Type B pancreatic cell (in vitro differentiated cells): ENCODE results near the gene LDLRAD4. TPM values are rescaled to one million over a fixed set of nuclear protein-coding genes. Genes with fewer than 3 reads are reported as not detected.

Experiments used
- DNase-seq: peaks from one replicate; pipeline ENCODE4 v3.0.0; 2021; ENCODE audit warnings: mixed read lengths; ENCODE audit not compliant: unreplicated experiment; ENCODE audit errors: extremely low spot score
- H3K27ac Mint-ChIP-seq: 2 replicates; pipeline ENCODE4 v1.8.0; 2021; ENCODE audit warnings: mild to moderate bottlenecking, mixed read lengths
- H3K27me3 Mint-ChIP-seq: 2 replicates; pipeline ENCODE4 v1.8.0; 2021; ENCODE audit warnings: mixed read lengths
- H3K36me3 Mint-ChIP-seq: 2 replicates; pipeline ENCODE4 v1.8.0; 2021; ENCODE audit warnings: mixed read lengths
- H3K4me1 Mint-ChIP-seq: one replicate; pipeline ENCODE4 v1.8.0; 2021; ENCODE audit warnings: mixed read lengths; ENCODE audit not compliant: unreplicated experiment
- H3K4me3 Mint-ChIP-seq: 2 replicates; pipeline ENCODE4 v1.8.0; 2021; ENCODE audit warnings: mild to moderate bottlenecking, mixed read lengths
- H3K9me3 Mint-ChIP-seq: 2 replicates; pipeline ENCODE4 v1.8.0; 2021; ENCODE audit warnings: mixed read lengths
- CTCF ChIP-seq: fragments of 200-600 bp; sonication (generic); conservative IDR thresholded peaks from 2 replicates; pipeline ENCODE4 v1.5.0; 2021; ENCODE audit warnings: antibody characterized with exemption, mild to moderate bottlenecking
- total RNA-seq: library from RNA; stranded (reverse); gene quantifications from 2 replicates; pipeline ENCODE4 v1.2.1, GENCODE V29; 2021; ENCODE audit warnings: low replicate concordance

LDLRAD4 gene
- total RNA-seq, 1 donor from 2014 or later, result 2.4 TPM

- H3K9me3 Mint-ChIP-seq, result no peaks in the 10 kb centered on the region
- no peak for TF ChIP-seq CTCF
- H3K27ac Mint-ChIP-seq, result no peak overlapping the region
Measured at GRCh38 chr18:13390711-13391110, 172.2 kb downstream of the LDLRAD4 start.

DNA sequence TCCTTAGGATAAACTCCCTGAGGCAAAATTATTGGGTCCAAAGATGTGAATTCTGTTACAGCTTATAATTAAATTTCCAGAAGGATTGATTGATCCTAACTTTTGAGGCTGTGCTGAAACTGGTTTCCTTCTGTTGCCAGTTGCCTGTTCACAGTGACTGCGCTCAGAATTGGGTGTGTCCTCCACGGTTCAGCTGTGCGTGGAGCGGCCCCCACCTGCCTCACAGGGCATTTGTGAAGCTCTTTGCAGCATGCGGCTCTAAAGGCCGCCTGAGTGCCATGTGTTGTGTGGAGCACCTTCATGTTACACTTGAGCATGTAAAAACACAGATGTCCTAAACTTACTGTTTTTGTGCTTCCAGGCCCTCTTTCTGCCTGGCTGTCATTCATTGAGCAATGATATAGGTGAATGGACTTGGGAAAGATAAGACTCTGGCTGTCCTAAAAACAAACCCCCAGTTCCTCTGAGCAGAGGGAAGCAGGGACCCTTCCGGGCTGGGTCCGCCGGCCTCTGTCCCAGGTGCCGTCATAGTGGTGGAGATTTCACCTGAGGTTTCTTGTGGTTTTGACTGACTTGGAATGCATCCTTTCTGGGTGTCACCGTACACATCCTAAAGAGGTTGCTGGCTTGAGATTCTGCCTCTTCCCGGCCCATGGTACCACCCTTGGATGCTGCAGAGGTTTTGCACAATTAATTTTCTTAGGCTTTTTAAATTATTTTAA, 173.6 kb downstream of the LDLRAD4 start:
- Mint-ChIP-seq H3K4me1 (peaks cover 10% of the 10 kb centered on the region), H3K9me3 (no peaks in the 10 kb centered on the region), H3K27ac (no peak overlapping the region), H3K27me3 (peaks cover 5% of the 10 kb centered on the region), H3K36me3 (no peaks in the 10 kb centered on the region), H3K4me3 (no peak overlapping the region)
- no peak for DNase-seq
- no peak for TF ChIP-seq CTCF

More at GRCh38 chr18:13390711-13391110, 172.2 kb downstream of the LDLRAD4 start:
- no peak for DNase-seq
- H3K27me3 Mint-ChIP-seq, result peaks cover 5% of the 10 kb centered on the region
- H3K4me3 Mint-ChIP-seq, result no peak overlapping the region
- H3K4me1 Mint-ChIP-seq, result peaks cover 10% of the 10 kb centered on the region
- H3K36me3 Mint-ChIP-seq, result no peaks in the 10 kb centered on the region

GRCh38 chr18:13392899-13393298, 174.3 kb downstream of the LDLRAD4 start:
- H3K27me3 Mint-ChIP-seq, result peaks cover 5% of the 10 kb centered on the region
- no peaks in the 10 kb centered on the region for H3K36me3 Mint-ChIP-seq
- no peak for TF ChIP-seq CTCF
- H3K4me3 Mint-ChIP-seq, result no peak overlapping the region
- no peak overlapping the region for H3K27ac Mint-ChIP-seq
- no peaks in the 10 kb centered on the region for H3K9me3 Mint-ChIP-seq
- H3K4me1 Mint-ChIP-seq, result peaks cover 9% of the 10 kb centered on the region
- no peak for DNase-seq

- Mint-ChIP-seq H3K4me3 (no peak overlapping the region), H3K4me1 (peaks cover 6% of the 10 kb centered on the region), H3K9me3 (no peaks in the 10 kb centered on the region), H3K27ac (no peak overlapping the region), H3K27me3 (peaks cover 5% of the 10 kb centered on the region), H3K36me3 (no peaks in the 10 kb centered on the region)
- no peak for TF ChIP-seq CTCF
- no peak for DNase-seq
Measured at GRCh38 chr18:13393338-13393737, 174.8 kb downstream of the LDLRAD4 start.

GRCh38 chr18:13394801-13395200, 176.2 kb downstream of the LDLRAD4 start:
- peaks cover 6% of the 10 kb centered on the region for H3K4me1 Mint-ChIP-seq
- no peak overlapping the region for H3K4me3 Mint-ChIP-seq
- no peak for TF ChIP-seq CTCF
- DNase-seq, result no peak
- H3K9me3 Mint-ChIP-seq, result no peaks in the 10 kb centered on the region
- no peaks in the 10 kb centered on the region for H3K36me3 Mint-ChIP-seq
- H3K27ac Mint-ChIP-seq, result no peak overlapping the region
- H3K27me3 Mint-ChIP-seq, result peaks cover 5% of the 10 kb centered on the region

- TF ChIP-seq CTCF, result no peak
- Mint-ChIP-seq H3K4me1 (peaks cover 6% of the 10 kb centered on the region), H3K9me3 (no peaks in the 10 kb centered on the region), H3K27ac (no peak overlapping the region), H3K36me3 (no peaks in the 10 kb centered on the region), H3K27me3 (peaks cover 5% of the 10 kb centered on the region), H3K4me3 (no peak overlapping the region)
- no peak for DNase-seq
Measured at GRCh38 chr18:13395577-13395976, 177.0 kb downstream of the LDLRAD4 start.
